NCI-H2196 (cell line): ENCODE results near the gene ATG3.
"Not testable (repeated sequence)": the region's sequence is repeated elsewhere in the genome, so short reads cannot be mapped to it uniquely, and the experiment has no call there.

Source experiments
- DNase-seq: peaks from one replicate; lab custom pipeline; 2025; ENCODE audit not compliant: unreplicated experiment; lab: John Stamatoyannopoulos, UW

Gene ATG3

DNA sequence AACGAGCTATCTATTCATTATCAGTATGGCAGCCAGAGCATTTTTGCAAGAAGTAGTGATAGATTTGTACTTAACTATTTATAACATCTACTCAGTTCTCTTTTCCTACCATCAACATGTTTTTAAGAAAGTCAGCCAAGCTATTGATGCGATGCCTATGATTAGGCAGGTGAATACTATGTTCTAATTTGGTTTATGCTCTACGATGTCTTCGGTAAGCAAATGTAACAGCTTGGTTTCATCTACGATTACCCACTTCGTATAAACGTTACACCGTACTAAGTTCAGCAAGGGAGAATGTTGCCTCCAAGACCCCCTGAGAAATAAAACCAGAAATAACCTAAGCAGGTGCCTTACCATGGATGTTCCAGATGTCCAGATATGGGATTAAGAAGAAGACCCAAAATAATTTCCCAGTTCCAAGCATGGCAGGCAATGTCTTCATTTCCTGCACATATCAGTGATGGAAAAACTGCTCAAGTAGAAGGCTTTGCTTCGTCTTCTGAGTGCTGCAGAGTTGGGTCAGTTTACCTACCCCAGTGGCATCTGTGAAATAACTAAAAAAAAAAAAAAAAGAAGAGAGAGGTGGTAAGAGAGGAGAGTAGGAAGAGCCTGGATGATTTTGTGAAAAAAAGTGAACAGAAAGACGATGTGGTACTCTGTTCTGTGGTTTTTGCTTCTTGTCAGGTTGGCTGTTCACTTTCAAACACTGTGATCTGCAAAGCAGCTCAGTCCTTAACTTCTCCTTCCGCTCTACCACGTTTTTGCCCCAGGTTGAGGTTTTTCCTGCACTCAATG is 62.6 kb downstream of the ATG3 start, which contains the start of gene BTLA:
Gene BTLA, minus strand, starts transcription at position 559 of the 798 bp plus-strand sequence. Its CDS starts 114 bp downstream, at position 445.
- DNase-seq = no peak

DNA sequence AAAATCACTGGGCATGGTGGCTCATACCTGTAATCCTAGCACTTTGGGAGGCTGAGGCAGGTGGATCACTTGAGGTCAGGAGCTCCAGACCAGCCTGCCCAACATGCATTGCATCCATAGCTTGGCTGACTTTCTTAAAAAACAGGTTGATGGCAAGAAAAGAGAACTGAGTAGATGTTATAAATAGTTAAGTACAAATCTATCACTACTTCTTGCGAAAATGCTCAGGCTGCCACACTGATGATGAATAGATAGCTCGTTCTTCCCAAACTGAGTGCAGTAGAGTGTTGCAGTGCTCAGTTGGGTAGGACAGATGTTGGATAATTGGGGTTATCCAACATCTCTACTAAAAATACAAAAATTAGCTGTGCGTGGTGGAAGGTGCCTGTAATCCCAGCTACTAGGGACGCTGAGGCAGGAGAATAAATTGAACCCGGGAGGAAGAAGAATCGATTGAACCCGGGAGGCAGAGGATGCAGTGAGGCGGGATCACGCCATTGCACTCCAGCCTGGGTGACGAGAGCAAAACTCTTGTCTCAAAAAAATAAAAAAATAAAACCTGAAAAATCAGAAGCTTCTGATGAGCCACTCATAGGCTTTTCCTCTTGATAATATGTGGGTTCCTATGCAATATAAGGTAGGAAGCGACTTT is 63.7 kb downstream of the ATG3 start:
- DNase-seq = no peak

DNA sequence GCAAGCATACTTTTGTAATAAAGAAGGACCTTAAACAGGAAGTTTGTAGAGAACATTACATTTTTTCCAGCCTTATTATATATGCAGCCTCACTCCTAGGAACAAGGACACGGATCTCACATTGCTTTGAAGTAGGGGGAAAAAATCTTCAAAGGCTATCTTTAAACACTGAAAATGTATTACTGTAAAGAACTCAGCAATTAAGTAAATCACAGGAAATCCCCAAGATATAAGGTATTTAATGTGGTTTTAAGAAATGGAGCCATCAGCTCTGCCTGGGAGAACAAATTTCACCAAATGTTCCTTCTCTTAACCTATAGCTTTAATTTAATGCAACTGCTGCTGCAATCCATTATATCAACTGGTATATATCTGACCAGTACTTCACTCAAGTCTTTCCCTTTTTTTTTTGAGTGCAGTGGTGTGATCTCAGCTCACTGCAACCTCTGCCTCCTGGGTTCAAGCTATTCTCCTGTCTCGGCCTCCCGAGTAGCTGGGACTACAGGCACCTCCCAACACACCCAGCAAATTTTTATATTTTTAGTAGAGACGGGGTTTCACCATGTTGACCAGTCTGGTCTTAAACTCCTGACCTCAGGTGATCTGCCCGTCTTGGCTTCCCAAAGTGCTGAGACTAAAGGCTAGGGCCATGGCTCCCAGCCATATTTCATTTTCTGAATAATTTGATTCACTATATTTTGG is 65.2 kb downstream of the ATG3 start:
- no peak for DNase-seq

DNA sequence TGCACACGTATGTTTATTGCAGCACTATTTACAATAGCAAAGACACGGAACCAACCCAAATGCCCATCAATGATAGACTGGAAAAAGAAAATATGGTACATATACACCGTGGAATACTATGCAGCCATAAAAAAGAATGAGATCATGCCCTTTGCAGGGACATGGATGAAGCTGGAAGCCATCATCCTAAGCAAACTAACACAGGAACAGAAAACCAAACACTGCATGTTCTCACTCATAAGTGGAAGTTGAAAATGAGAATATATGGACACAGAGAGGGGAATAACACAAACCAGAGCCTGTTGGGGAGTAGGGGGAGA is 67.4 kb downstream of the ATG3 start:
- not testable (repeated sequence) for DNase-seq

DNA sequence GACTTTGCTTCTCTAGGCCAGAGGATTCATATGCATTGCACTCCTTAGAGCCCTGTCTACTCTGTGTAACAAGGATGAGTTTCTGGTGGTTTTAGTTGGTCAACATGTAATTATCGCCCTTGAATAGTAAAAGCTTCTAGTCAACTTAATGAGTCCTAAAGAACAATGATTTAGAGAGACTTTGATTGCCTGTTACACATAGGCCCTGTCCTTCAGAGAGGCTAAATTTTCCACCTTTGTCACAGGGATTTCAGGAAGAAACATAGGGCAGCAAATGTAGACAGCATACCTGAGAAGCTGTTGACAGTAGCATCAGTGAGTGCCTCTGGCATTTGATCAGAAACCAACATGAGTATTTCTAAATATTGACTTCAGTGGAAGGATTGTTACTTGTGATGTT is 69.6 kb downstream of the ATG3 start:
- DNase-seq = no peak

DNA sequence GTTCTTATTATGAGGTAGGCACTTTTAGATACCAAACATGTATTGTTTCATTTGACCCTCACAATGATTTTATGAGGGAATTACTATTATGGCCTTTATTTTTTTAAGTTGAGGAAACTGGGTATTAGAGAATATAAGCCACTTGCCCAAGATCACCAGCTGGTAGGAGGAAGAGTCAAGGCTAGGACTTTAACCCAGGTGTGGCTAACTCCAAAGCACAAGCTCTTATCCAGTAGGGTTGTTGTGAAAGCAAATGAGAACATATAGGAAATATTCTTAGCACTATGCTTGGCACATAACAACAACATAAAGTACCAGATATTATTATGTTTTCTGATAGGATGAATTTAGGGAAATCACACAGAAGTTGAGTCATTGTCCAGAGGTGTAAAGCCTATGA is 70.4 kb downstream of the ATG3 start:
- no peak for DNase-seq

DNA sequence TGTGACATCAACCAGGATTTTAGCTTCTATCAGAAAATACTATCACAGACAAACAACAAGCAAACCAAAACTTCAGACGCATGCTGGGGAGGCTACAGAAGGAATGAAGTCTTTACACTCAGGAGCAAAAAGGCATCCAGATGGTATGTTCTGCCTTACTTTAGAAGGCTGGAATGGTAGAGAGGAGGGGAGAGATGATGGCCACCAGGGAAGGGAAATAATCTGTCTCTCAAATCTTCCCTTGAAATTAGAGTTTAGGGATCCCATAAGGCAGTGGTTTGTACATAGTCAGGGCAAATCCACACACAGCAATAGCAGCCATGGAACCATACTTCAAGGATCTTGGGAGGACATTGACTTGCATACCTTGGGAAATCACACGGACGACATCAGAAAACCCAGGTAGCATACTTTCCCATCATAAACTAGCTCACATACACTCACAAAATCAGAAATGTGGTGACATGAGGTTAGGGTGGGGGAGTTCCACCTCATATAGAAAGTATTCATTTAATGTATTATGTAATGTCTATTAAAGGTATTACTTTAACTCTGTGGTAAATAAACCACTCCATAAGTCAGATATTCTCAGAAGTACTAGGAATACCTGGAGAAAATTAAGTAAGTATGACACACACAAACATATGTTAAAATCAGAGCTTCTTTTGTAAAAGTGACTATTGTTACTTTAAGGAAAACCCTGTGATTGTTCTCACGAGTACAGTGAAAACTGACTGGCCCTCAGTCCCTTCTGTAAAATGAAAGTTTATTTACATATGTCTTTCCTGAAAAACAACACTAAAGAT is 71.9 kb downstream of the ATG3 start:
- DNase-seq = no peak

DNA sequence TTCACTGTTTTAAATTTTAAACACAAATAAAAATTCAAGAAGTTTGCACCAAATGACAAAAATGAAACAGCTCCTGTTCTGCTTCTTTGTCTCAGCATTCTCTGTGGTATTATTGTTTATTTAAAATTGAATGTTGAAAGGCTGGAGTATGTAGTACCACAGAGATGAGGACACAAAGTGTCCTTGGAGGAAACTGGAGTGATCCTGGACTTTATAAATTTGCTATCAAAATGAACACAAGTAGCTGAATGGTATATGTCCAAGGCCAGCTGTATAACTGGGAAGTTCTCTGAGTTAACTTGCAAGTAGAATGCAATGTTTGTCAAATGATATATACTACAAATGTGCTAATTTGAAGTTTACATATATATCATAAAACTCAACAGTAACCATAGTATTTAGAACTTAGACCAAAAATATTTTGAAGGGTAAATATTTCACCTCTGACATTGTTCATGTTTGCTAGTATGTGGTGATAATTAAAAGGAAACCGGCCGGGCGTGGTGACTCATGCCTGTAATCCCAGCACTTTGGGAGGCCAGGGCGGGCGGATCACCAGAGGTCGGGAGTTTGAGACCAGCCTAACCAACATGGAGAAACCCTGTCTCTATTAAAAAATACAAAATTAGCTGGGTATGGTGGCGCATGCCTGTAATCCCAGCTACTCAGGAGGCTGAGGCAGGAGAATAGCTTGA is 74.8 kb downstream of the ATG3 start:
- no peak for DNase-seq

DNA sequence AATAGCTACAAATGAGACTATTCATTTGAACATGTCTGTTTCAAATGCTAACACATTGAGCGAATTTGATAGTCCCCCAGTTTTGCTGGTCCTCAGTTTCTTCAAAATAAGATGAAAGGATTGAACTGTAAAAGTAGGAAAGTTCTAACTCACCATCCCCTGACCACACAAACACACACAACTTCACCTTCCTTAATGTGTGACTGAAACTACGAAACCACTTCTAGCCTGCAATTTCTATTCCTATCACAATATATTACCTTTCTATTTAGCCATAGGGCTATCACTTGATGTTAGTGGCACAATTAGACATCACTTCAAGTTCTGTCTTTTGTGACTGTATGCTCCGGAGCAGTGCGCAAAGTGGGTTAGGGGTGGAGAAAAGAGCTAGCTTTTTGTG is 77.4 kb downstream of the ATG3 start:
- DNase-seq = no peak

DNA sequence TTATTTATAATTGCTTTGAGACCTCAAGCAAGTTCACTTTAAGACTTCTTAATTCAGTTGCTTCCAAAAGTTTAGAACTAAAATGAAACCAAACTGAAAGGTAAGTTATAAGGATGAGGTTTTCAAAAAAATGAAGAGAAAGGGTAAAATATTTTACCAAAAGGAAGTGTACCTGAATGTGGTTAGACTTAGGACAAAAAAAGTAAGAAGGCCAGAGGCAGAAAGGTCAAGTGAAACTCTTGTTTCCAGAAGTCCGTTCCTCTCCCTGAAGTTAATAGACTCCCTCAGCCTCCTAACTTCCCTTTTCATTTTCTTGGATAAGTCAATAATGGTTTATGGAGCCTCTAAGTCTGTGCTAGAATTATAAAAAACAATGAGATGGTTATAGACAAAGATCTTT is 79.1 kb downstream of the ATG3 start:
- DNase-seq = no peak
